ENCODE data around the gene USP49.

USP49 gene

GRCh38 chr6:41846666-41847237, 48.4 kb downstream of the USP49 start:
- TF ChIP-seq MAX (IDR thresholded peaks at IDR 0.05; ENCODE audit: low read depth, low read length): no peak
- peak; percentile 92 for TF ChIP-seq CTCF (IDR thresholded peaks at IDR 0.05; ENCODE audit: low read depth, low read length)
- TF ChIP-seq POLR2A (IDR thresholded peaks at IDR 0.05; ENCODE audit: extremely low read depth, insufficient read length): no peak
- TF ChIP-seq MYC (IDR thresholded peaks at IDR 0.05; ENCODE audit: low read depth, low read length): no peak
- H3K4me3 ChIP-seq (ENCODE audit: low read depth, low read length): no peak overlapping the region
- DNase-seq (ENCODE audit: low read depth): peak; percentile 78

- no peak for DNase-seq (ENCODE audit: low read depth)
- no peak overlapping the region for H3K4me3 ChIP-seq (ENCODE audit: low read depth, low read length)
- TF ChIP-seq POLR2A (IDR thresholded peaks at IDR 0.05; ENCODE audit: extremely low read depth, insufficient read length): no peak
- TF ChIP-seq MAX (IDR thresholded peaks at IDR 0.05; ENCODE audit: low read depth, low read length): no peak
- TF ChIP-seq CTCF (IDR thresholded peaks at IDR 0.05; ENCODE audit: low read depth, low read length): no peak
- no peak for TF ChIP-seq MYC (IDR thresholded peaks at IDR 0.05; ENCODE audit: low read depth, low read length)
Observed at GRCh38 chr6:41843178-41843577, 52.0 kb downstream of the USP49 start.

GRCh38 chr6:41840326-41840725, 54.8 kb downstream of the USP49 start:
- no peak for DNase-seq (ENCODE audit: low read depth)
- TF ChIP-seq MYC (IDR thresholded peaks at IDR 0.05; ENCODE audit: low read depth, low read length) (no peak), POLR2A (IDR thresholded peaks at IDR 0.05; ENCODE audit: extremely low read depth, insufficient read length) (no peak), CTCF (IDR thresholded peaks at IDR 0.05; ENCODE audit: low read depth, low read length) (no peak), MAX (IDR thresholded peaks at IDR 0.05; ENCODE audit: low read depth, low read length) (no peak)
- H3K4me3 ChIP-seq (ENCODE audit: low read depth, low read length): no peak overlapping the region

GRCh38 chr6:41836660-41837052, 58.5 kb downstream of the USP49 start:
- H3K4me3 ChIP-seq (ENCODE audit: low read depth, low read length): no peak overlapping the region
- DNase-seq (ENCODE audit: low read depth): no peak
- TF ChIP-seq CTCF (IDR thresholded peaks at IDR 0.05; ENCODE audit: low read depth, low read length) (no peak), MAX (IDR thresholded peaks at IDR 0.05; ENCODE audit: low read depth, low read length) (no peak), MYC (IDR thresholded peaks at IDR 0.05; ENCODE audit: low read depth, low read length) (no peak), POLR2A (IDR thresholded peaks at IDR 0.05; ENCODE audit: extremely low read depth, insufficient read length) (no peak)

GRCh38 chr6:41836022-41836659, 59.0 kb downstream of the USP49 start:
- no peak for TF ChIP-seq MYC (IDR thresholded peaks at IDR 0.05; ENCODE audit: low read depth, low read length)
- no peak for TF ChIP-seq MAX (IDR thresholded peaks at IDR 0.05; ENCODE audit: low read depth, low read length)
- TF ChIP-seq CTCF (IDR thresholded peaks at IDR 0.05; ENCODE audit: low read depth, low read length): no peak
- TF ChIP-seq POLR2A (IDR thresholded peaks at IDR 0.05; ENCODE audit: extremely low read depth, insufficient read length): no peak
- no peak for DNase-seq (ENCODE audit: low read depth)
- no peak overlapping the region for H3K4me3 ChIP-seq (ENCODE audit: low read depth, low read length)
